Endothelial cell of umbilical vein (primary cell): Measurements from ENCODE around the gene POGK. TPM values are rescaled to one million over a fixed set of nuclear protein-coding genes. Genes with fewer than 3 reads are reported as not detected.

Experiments used
- BruUV-seq: library from RNA; stranded (reverse); fragments of 400-500 nt; replicated peaks from 2 replicates; lab custom pipeline; 2021; lab: Mats Ljungman, UMichigan
- CTCF ChIA-PET: fragments of 300-600, 350-600 bp; sonication (Branson Sonifier 250); formaldehyde crosslinking; loops from one replicate; lab custom pipeline; 2021; ENCODE audit warnings: antibody characterized with exemption, inconsistent platforms; lab: Charles Lee
- POLR2A ChIA-PET: fragments of 300-600, 350-600 bp; sonication (Branson Sonifier 250); formaldehyde crosslinking; loops from one replicate; lab custom pipeline; 2021; ENCODE audit warnings: antibody characterized with exemption, inconsistent platforms; lab: Charles Lee
- DNase-seq: peaks from one replicate; pipeline ENCODE4 v3.0.0-alpha.2; 2011; ENCODE audit warnings: low read depth, low spot score
- FAIRE-seq: peaks from 2 replicates; lab custom pipeline; 2011; peaks lifted over from hg19 to GRCh38; lab: Jason Lieb, UNC
- H2AFZ ChIP-seq: 2 replicates; pipeline ENCODE4 v1.6.0; 2012; ENCODE audit warnings: low read depth, low read length, control low read depth, inconsistent platforms
- H3K27ac ChIP-seq: 2 replicates; pipeline ENCODE4 v1.5.1; 2011; ENCODE audit warnings: low read depth, mild to moderate bottlenecking, control low read depth, low read length, moderate library complexity; ENCODE audit not compliant: insufficient read depth
- H3K27me3 ChIP-seq, 2 experiments: 2 replicates each; pipeline versions ENCODE4 v1.6.0 to v1.6.1; 2011; ENCODE audit warnings: low read length in 2 of 2, mixed read lengths in 1 of 2; ENCODE audit not compliant: control insufficient read depth in 2 of 2, insufficient read depth in 2 of 2
- H3K36me3 ChIP-seq, 2 experiments: 2 replicates in 1 of 2; 3 replicates in 1 of 2; pipeline ENCODE4 v1.5.1; 2011; ENCODE audit warnings: low read length in 2 of 2, mild to moderate bottlenecking in 1 of 2, moderate library complexity in 1 of 2; ENCODE audit not compliant: control insufficient read depth in 2 of 2, insufficient read depth in 2 of 2; ENCODE audit errors: extremely low read depth in 1 of 2
- H3K4me1 ChIP-seq: 3 replicates; pipeline ENCODE4 v1.5.1; 2011; ENCODE audit warnings: mild to moderate bottlenecking, low read length; ENCODE audit not compliant: control insufficient read depth, insufficient read depth; ENCODE audit errors: extremely low read depth
- H3K4me2 ChIP-seq: 2 replicates; pipeline ENCODE4 v1.6.1; 2011; ENCODE audit warnings: low read length, control low read depth, mixed read lengths; ENCODE audit not compliant: insufficient read depth
- H3K4me3 ChIP-seq, 3 experiments: fragments of 200-600 bp in 1 of 3; sonication (generic), shearing (Covaris generic) in 1 of 3; replicated peaks in 1 of 3; 2 replicates each; pipeline ENCODE4 v1.5.1; 2011 to 2016; ENCODE audit warnings: control low read depth in 3 of 3, low read length in 3 of 3, mild to moderate bottlenecking in 2 of 3, inconsistent platforms in 1 of 3, low read depth in 1 of 3, moderate library complexity in 1 of 3; ENCODE audit not compliant: insufficient read depth in 1 of 3
- H3K79me2 ChIP-seq: 2 replicates; pipeline ENCODE4 v1.6.0; 2012; ENCODE audit warnings: low read length, inconsistent platforms; ENCODE audit not compliant: control insufficient read depth, insufficient read depth
- H3K9ac ChIP-seq: replicated peaks from 2 replicates; pipeline ENCODE3; 2011; ENCODE audit warnings: low read length, control low read depth; ENCODE audit not compliant: insufficient read depth; ENCODE audit errors: extremely low read depth
- H3K9me1 ChIP-seq: replicated peaks from 3 replicates; pipeline ENCODE4 v1.6.0; 2011; ENCODE audit warnings: mild to moderate bottlenecking, low read length; ENCODE audit not compliant: control insufficient read depth, insufficient read depth; ENCODE audit errors: extremely low read depth
- H3K9me3 ChIP-seq: replicated peaks from 2 replicates; pipeline ENCODE4 v1.5.1; 2012; ENCODE audit warnings: low read length, inconsistent platforms; ENCODE audit not compliant: control insufficient read depth, insufficient read depth
- H4K20me1 ChIP-seq: replicated peaks from 2 replicates; pipeline ENCODE3; 2011; ENCODE audit warnings: mild to moderate bottlenecking, low read length; ENCODE audit not compliant: control insufficient read depth, insufficient read depth; ENCODE audit errors: extremely low read depth
- EZH2 ChIP-seq: IDR thresholded peaks from 2 replicates; pipeline ENCODE4 v1.6.1; 2012; ENCODE audit warnings: borderline replicate concordance, low read depth, mild to moderate bottlenecking, moderate library complexity, low read length, inconsistent platforms; ENCODE audit not compliant: severe bottlenecking
- FOS ChIP-seq: IDR thresholded peaks from 2 replicates; pipeline ENCODE4 v1.6.1; 2011; ENCODE audit warnings: mild to moderate bottlenecking, low read length, moderate library complexity, borderline replicate concordance; ENCODE audit not compliant: insufficient read depth
- GATA2 ChIP-seq: IDR thresholded peaks from 2 replicates; pipeline ENCODE4 v1.7.0; 2011; ENCODE audit warnings: low read depth, mild to moderate bottlenecking, moderate library complexity, mixed read lengths, low read length; ENCODE audit not compliant: insufficient read length, insufficient read depth
- JUN ChIP-seq: IDR thresholded peaks from 2 replicates; pipeline ENCODE4 v1.6.1; 2011; ENCODE audit warnings: borderline replicate concordance, low read depth; ENCODE audit not compliant: insufficient read length, insufficient read depth
- MYC ChIP-seq: IDR thresholded peaks from one replicate; pipeline ENCODE4 v1.6.1; 2011; ENCODE audit warnings: mild to moderate bottlenecking, low read depth, low read length
- POLR2A ChIP-seq: IDR thresholded peaks from 2 replicates; pipeline ENCODE4 v1.6.1; 2012; ENCODE audit warnings: low read depth, mild to moderate bottlenecking, control low read depth, low read length
- POLR2AphosphoS5 ChIP-seq: IDR thresholded peaks from 2 replicates; pipeline ENCODE4 v1.6.1; 2012; ENCODE audit warnings: low read depth, mild to moderate bottlenecking, control low read depth, low read length, moderate library complexity; ENCODE audit not compliant: insufficient read depth
- dilution Hi-C: fragments of 300-500 bp; cut with MboI; formaldehyde crosslinking; loops from one replicate; pipeline ENCODE4 v1.15.0; 2019; ENCODE audit warnings: low sequenced_read_pairs; ENCODE audit not compliant: extremely low pct_ligation_motif_present
- intact Hi-C: fragments of 100-400 bp; cut with micrococcal nuclease; formaldehyde crosslinking; loops from one replicate; pipeline ENCODE4 v1.10.0; 2022
- polyA plus RNA-seq, 4 experiments: library from polyadenylated mRNA; depleted of rRNA in 3 of 4; stranded (reverse) in 3 of 4; unstranded in 1 of 4; fragments of >200 nt; gene quantifications; 2 replicates each; pipeline versions ENCODE4 v1.2.1 to v1.2.3, GENCODE V29; 2011 to 2012; ENCODE audit warnings: missing spikeins in 1 of 4
- total RNA-seq: library from RNA; stranded (reverse); gene quantifications from 2 replicates; pipeline ENCODE4 v1.2.3, GENCODE V29; 2021
- TF ChIP-seq, protein P1 (sequence below), 2 donors: IDR thresholded peaks; 1 replicate in 1 of 2; 2 replicates in 1 of 2; pipeline ENCODE4 v1.5.1; 2011; ENCODE audit warnings: low read length in 2 of 2, mild to moderate bottlenecking in 2 of 2, moderate library complexity in 2 of 2, control low read depth in 1 of 2, inconsistent platforms in 1 of 2, low read depth in 1 of 2; ENCODE audit not compliant: insufficient read depth in 1 of 2; ENCODE audit errors: extremely low read depth in 1 of 2
- TF ChIP-seq, protein P2 (sequence below): IDR thresholded peaks from 2 replicates; pipeline ENCODE4 v1.6.1; 2011; ENCODE audit not compliant: insufficient read depth, insufficient read length

Gene POGK
- total and polyA plus RNA-seq, 2 donors (not counting 3 experiments of a cell fraction or from before 2014, with no cell fraction given) = 12.5 to 31.8 TPM

DNA sequence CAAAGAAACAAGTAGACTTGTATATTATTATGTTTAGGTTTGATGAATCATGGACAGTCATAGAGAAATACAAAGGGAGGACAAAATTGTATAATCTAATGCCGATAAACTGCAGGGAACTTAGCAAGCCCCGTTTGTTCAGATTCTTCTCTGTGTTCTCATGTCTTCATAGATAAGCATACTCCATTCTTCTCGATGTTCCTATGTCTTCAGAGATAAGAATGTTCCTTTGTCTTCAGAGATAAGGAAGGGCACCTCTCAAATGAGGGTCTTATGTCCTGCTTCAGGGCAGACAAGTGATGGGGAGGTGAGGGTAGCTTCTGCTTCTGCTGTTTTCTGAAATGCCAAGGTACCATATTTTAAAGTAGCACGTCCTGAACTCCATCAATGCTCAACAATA is 56.5 kb downstream of the POGK start:
- Histone ChIP-seq H3K4me3 (no peak overlapping the region), H3K4me1 (no peaks in the 10 kb centered on the region), H3K4me2 (no peak overlapping the region), H3K79me2 (no peaks in the 10 kb centered on the region), H3K9me1 (no peaks in the 10 kb centered on the region), H3K9ac (no peak overlapping the region), H3K27me3 (peaks cover 0 to 2% of the 10 kb centered on the region in 2 experiments), H3K9me3 (no peaks in the 10 kb centered on the region), H3K27ac (no peak overlapping the region), H2AFZ (no peak overlapping the region), H3K36me3 (no peaks in the 10 kb centered on the region), H4K20me1 (no peaks in the 10 kb centered on the region)
- CTCF ChIA-PET = no interaction called here
- BruUV-seq = no TSS peak
- dilution Hi-C loops (no loop called here), intact Hi-C loops (no loop called here)
- FAIRE-seq (no peak), DNase-seq (no peak)
- TF ChIP-seq JUN = no peak
- POLR2A ChIA-PET = no interaction called here

DNA sequence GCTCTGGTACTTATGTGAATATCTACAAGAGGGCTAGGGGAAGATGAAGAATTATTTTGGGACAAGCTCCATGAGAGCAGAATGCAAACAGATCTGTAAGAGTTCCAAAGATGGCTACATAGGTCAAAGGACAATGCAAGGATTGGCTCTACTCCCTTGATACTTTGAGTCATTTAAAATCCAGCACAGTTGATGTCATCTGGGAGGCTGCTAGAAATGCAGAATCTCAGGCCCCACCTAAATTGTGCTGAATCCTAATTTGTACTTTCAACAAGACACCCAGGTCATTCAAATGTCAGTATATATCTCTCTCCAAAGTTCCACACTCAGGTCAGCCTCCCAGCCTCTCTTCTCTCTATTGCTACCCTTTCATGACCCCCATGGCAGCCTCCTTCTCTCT is 60.5 kb downstream of the POGK start:
- Histone ChIP-seq H3K9ac (no peak overlapping the region), H3K27me3 (no peaks in the 10 kb centered on the region), H3K4me3 (no peak overlapping the region), H4K20me1 (no peaks in the 10 kb centered on the region), H3K36me3 (no peaks in the 10 kb centered on the region), H3K9me1 (no peaks in the 10 kb centered on the region), H3K27ac (no peak overlapping the region), H3K79me2 (no peaks in the 10 kb centered on the region), H2AFZ (no peak overlapping the region), H3K9me3 (no peaks in the 10 kb centered on the region), H3K4me2 (no peak overlapping the region), H3K4me1 (no peaks in the 10 kb centered on the region)
- no peak for TF ChIP-seq FOS
- TF ChIP-seq JUN = no peak
- TF ChIP-seq, protein P1, sequence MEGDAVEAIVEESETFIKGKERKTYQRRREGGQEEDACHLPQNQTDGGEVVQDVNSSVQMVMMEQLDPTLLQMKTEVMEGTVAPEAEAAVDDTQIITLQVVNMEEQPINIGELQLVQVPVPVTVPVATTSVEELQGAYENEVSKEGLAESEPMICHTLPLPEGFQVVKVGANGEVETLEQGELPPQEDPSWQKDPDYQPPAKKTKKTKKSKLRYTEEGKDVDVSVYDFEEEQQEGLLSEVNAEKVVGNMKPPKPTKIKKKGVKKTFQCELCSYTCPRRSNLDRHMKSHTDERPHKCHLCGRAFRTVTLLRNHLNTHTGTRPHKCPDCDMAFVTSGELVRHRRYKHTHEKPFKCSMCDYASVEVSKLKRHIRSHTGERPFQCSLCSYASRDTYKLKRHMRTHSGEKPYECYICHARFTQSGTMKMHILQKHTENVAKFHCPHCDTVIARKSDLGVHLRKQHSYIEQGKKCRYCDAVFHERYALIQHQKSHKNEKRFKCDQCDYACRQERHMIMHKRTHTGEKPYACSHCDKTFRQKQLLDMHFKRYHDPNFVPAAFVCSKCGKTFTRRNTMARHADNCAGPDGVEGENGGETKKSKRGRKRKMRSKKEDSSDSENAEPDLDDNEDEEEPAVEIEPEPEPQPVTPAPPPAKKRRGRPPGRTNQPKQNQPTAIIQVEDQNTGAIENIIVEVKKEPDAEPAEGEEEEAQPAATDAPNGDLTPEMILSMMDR (IDR thresholded peaks at IDR 0.05; ENCODE audit: extremely low read depth in 1 of 2, insufficient read depth in 1 of 2, low read depth in 1 of 2, low read length in 2 of 2) = no peak
- TF ChIP-seq MYC = no peak
- no peak for TF ChIP-seq EZH2
- TF ChIP-seq GATA2 = no peak
- TF ChIP-seq, protein P2, sequence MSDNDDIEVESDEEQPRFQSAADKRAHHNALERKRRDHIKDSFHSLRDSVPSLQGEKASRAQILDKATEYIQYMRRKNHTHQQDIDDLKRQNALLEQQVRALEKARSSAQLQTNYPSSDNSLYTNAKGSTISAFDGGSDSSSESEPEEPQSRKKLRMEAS = no peak
- no peak for TF ChIP-seq POLR2A
- TF ChIP-seq POLR2AphosphoS5 = no peak
- ChIA-PET POLR2A (no interaction called here), CTCF (interaction anchor here (1.0 kb wide), 1 partner anchor 159 kb away, joined by 3 read pairs; no protein-coding TSS in a partner anchor)
- DNase-seq (no peak), FAIRE-seq (no peak)
- no TSS peak for BruUV-seq
- intact Hi-C loops = no loop called here
- dilution Hi-C loops = no loop called here
